H1 (cell line): ENCODE results near the gene PRRX2. TPM values are rescaled to one million over a fixed set of nuclear protein-coding genes. Genes with fewer than 3 reads are reported as not detected.

Experiments used
- CTCF ChIA-PET: fragments of 300-600 bp; sonication (Branson Sonifier 250); formaldehyde crosslinking; loops from one replicate; lab custom pipeline; 2021; ENCODE audit not compliant: partially characterized antibody; lab: Charles Lee
- POLR2A ChIA-PET: fragments of 300-600 bp; sonication (Branson Sonifier 250); formaldehyde crosslinking; loops from one replicate; lab custom pipeline; 2021; ENCODE audit warnings: inconsistent platforms; ENCODE audit not compliant: partially characterized antibody; lab: Charles Lee
- DNase-seq, 2 experiments: peaks; one replicate each; pipeline versions ENCODE4 v3.0.0 to v3.0.0-alpha.2; 2010 to 2022; ENCODE audit warnings: low spot score in 2 of 2, low read depth in 1 of 2, mixed read lengths in 1 of 2
- FAIRE-seq: peaks from 2 replicates; lab custom pipeline; 2011; peaks lifted over from hg19 to GRCh38; lab: Jason Lieb, UNC
- H2AFZ ChIP-seq: 2 replicates; pipeline ENCODE4 v1.8.1; 2012; ENCODE audit warnings: low read length, inconsistent platforms
- H2AK5ac ChIP-seq: 2 replicates; pipeline ENCODE4 v1.6.1; 2013; ENCODE audit warnings: low read depth, low read length
- H2BK120ac ChIP-seq: replicated peaks from 2 replicates; pipeline ENCODE3; 2013; ENCODE audit warnings: low read depth, low read length, inconsistent platforms
- H2BK12ac ChIP-seq: 2 replicates; pipeline ENCODE4 v1.6.1; 2013; ENCODE audit warnings: low read depth, low read length
- H2BK15ac ChIP-seq: 2 replicates; pipeline ENCODE4 v1.6.1; 2013; ENCODE audit warnings: low read length
- H2BK20ac ChIP-seq: 2 replicates; pipeline ENCODE4 v1.6.1; 2013; ENCODE audit warnings: low read length
- H2BK5ac ChIP-seq: 2 replicates; pipeline ENCODE4 v1.6.1; 2013; ENCODE audit warnings: low read depth, low read length
- H3K14ac ChIP-seq: 2 replicates; pipeline ENCODE4 v1.6.1; 2013; ENCODE audit warnings: inconsistent platforms; ENCODE audit not compliant: insufficient read length
- H3K18ac ChIP-seq: 2 replicates; pipeline ENCODE4 v1.6.1; 2013; ENCODE audit warnings: low read length; ENCODE audit errors: extremely low read depth
- H3K23ac ChIP-seq: 2 replicates; pipeline ENCODE4 v1.6.1; 2013; ENCODE audit warnings: inconsistent platforms; ENCODE audit not compliant: insufficient read length
- H3K23me2 ChIP-seq: 2 replicates; pipeline ENCODE4 v1.6.1; 2013; ENCODE audit warnings: low read depth, low read length
- H3K27ac ChIP-seq: 2 replicates; pipeline ENCODE4 v1.6.1; 2011; ENCODE audit warnings: low read depth, low read length, inconsistent platforms
- H3K27me3 ChIP-seq, 4 experiments: replicated peaks in 1 of 4; 1 replicate in 1 of 4; 2 replicates in 3 of 4; pipeline versions ENCODE4 v1.6.1 to v1.8.1; 2011 to 2013; ENCODE audit warnings: low read length in 3 of 4, mild to moderate bottlenecking in 3 of 4, inconsistent platforms in 2 of 4, mixed read lengths in 2 of 4, moderate library complexity in 1 of 4; ENCODE audit not compliant: control insufficient read depth in 3 of 4, insufficient read depth in 3 of 4; ENCODE audit errors: extremely low read depth in 1 of 4
- H3K36me3 ChIP-seq, 4 experiments: 2 replicates each; pipeline versions ENCODE4 v1.6.1 to v1.8.1; 2011 to 2013; ENCODE audit warnings: mild to moderate bottlenecking in 4 of 4, low read length in 3 of 4, moderate library complexity in 2 of 4, control low read depth in 1 of 4, inconsistent platforms in 1 of 4; ENCODE audit not compliant: insufficient read depth in 4 of 4, control insufficient read depth in 2 of 4
- H3K4ac ChIP-seq: replicated peaks from 2 replicates; pipeline ENCODE3; 2013; ENCODE audit warnings: low read length, low read depth, mixed read lengths, inconsistent platforms; ENCODE audit not compliant: insufficient read length
- H3K4me1 ChIP-seq, 4 experiments: replicated peaks in 1 of 4; 1 replicate in 1 of 4; 2 replicates in 3 of 4; pipeline versions ENCODE4 v1.6.1 to v1.8.1; 2011 to 2013; ENCODE audit warnings: low read length in 3 of 4, inconsistent platforms in 2 of 4, mixed read lengths in 1 of 4; ENCODE audit not compliant: insufficient read depth in 4 of 4, control insufficient read depth in 3 of 4
- H3K4me2 ChIP-seq, 2 experiments: 2 replicates each; pipeline versions ENCODE4 v1.6.1 to v1.8.1; 2011 to 2013; ENCODE audit warnings: low read depth in 2 of 2, low read length in 2 of 2, control low read depth in 1 of 2, inconsistent platforms in 1 of 2, mild to moderate bottlenecking in 1 of 2; ENCODE audit not compliant: insufficient read depth in 1 of 2
- H3K4me3 ChIP-seq, 4 experiments: fragments of 200-600, 300-600 bp in 1 of 4; sonication (generic), shearing (Covaris generic), sonication (Bioruptor Twin) in 1 of 4; 2 replicates each; pipeline versions ENCODE4 v1.5.1 to v1.8.1; 2011 to 2016; ENCODE audit warnings: low read length in 4 of 4, low read depth in 3 of 4, control low read depth in 2 of 4, inconsistent platforms in 2 of 4, mild to moderate bottlenecking in 2 of 4, mixed read lengths in 1 of 4, moderate library complexity in 1 of 4; ENCODE audit not compliant: insufficient read depth in 2 of 4; ENCODE audit errors: extremely low read depth in 1 of 4
- H3K56ac ChIP-seq: replicated peaks from 2 replicates; pipeline ENCODE3; 2013; ENCODE audit warnings: low read depth, mild to moderate bottlenecking, mixed read lengths, low read length, inconsistent platforms; ENCODE audit not compliant: insufficient read length
- H3K79me1 ChIP-seq: 2 replicates; pipeline ENCODE4 v1.6.1; 2013; ENCODE audit warnings: low read depth, low read length, control low read depth
- H3K79me2 ChIP-seq, 2 experiments: 2 replicates each; pipeline versions ENCODE4 v1.6.1 to v1.8.1; 2012 to 2013; ENCODE audit warnings: low read length in 2 of 2, mild to moderate bottlenecking in 2 of 2, inconsistent platforms in 1 of 2; ENCODE audit not compliant: insufficient read depth in 2 of 2, control insufficient read depth in 1 of 2
- H3K9ac ChIP-seq, 4 experiments: replicated peaks in 1 of 4; 1 replicate in 1 of 4; 2 replicates in 3 of 4; pipeline versions ENCODE4 v1.6.1 to v1.8.1; 2011 to 2013; ENCODE audit warnings: low read depth in 3 of 4, low read length in 3 of 4, control low read depth in 2 of 4, mild to moderate bottlenecking in 2 of 4, moderate library complexity in 2 of 4, inconsistent platforms in 1 of 4; ENCODE audit errors: extremely low read depth in 1 of 4
- H3K9me3 ChIP-seq, 2 experiments: 2 replicates each; pipeline versions ENCODE4 v1.6.1 to v1.8.1; 2012 to 2013; ENCODE audit warnings: mild to moderate bottlenecking in 2 of 2, moderate library complexity in 2 of 2, control low read depth in 1 of 2, inconsistent platforms in 1 of 2, low read depth in 1 of 2, low read length in 1 of 2, mixed read lengths in 1 of 2; ENCODE audit not compliant: insufficient read depth in 2 of 2
- H4K20me1 ChIP-seq, 2 experiments: replicated peaks in 1 of 2; 2 replicates each; pipeline versions ENCODE3 to v1.8.1; 2011 to 2013; ENCODE audit warnings: inconsistent platforms in 2 of 2, low read length in 2 of 2, mild to moderate bottlenecking in 1 of 2; ENCODE audit not compliant: insufficient read depth in 2 of 2, control insufficient read depth in 1 of 2
- H4K5ac ChIP-seq: 2 replicates; pipeline ENCODE4 v1.6.1; 2013; ENCODE audit warnings: low read length, low read depth, mixed read lengths, inconsistent platforms; ENCODE audit not compliant: insufficient read length
- H4K8ac ChIP-seq: 2 replicates; pipeline ENCODE4 v1.8.0; 2013; ENCODE audit warnings: mild to moderate bottlenecking, moderate library complexity, low read length, inconsistent platforms; ENCODE audit not compliant: insufficient read depth; ENCODE audit errors: extremely low read depth
- H4K91ac ChIP-seq: replicated peaks from 2 replicates; pipeline ENCODE3; 2013; ENCODE audit warnings: low read length, mixed read lengths, inconsistent platforms; ENCODE audit not compliant: insufficient read length
- SAP30 ChIP-seq: fragments of 300-600 bp; sonication (generic); IDR thresholded peaks from 2 replicates; pipeline ENCODE4 v1.7.1; 2012; ENCODE audit warnings: low read length, moderate library complexity, mild to moderate bottlenecking, inconsistent platforms; ENCODE audit not compliant: insufficient read depth, insufficient replicate concordance
- WGBS, 2 experiments: shearing (Covaris generic) in 1 of 2; methylation state at CpG; one replicate each; pipeline versions ENCODE4 v1.1.6 to v1.1.7; 2013 to 2015; ENCODE audit warnings: low lambda C conversion rate in 2 of 2, mixed read lengths in 2 of 2, inconsistent platforms in 1 of 2, low coverage in 1 of 2, missing lambda C conversion rate in 1 of 2; ENCODE audit not compliant: insufficient replicate concordance in 2 of 2, insufficient coverage in 1 of 2, insufficient read length in 1 of 2; ENCODE audit errors: extremely low coverage in 1 of 2, missing lambda C conversion rate in 1 of 2; 5-methylcytosine and 5-hydroxymethylcytosine counted together
- polyA plus RNA-seq, 7 experiments: library from polyadenylated mRNA; depleted of rRNA in 3 of 7; stranded (reverse) in 5 of 7; unstranded in 2 of 7; fragments of >200 nt in 5 of 7; fragments of 200-250 nt in 2 of 7; gene quantifications; 1 replicate in 5 of 7; 2 replicates in 1 of 7; 4 replicates in 1 of 7; pipeline versions ENCODE4 v1.2.1 to v1.2.3, GENCODE V29; 2011 to 2013; ENCODE audit warnings: missing spikeins in 2 of 7, mixed read lengths in 2 of 7
- total RNA-seq: library from RNA; stranded (reverse); fragmentation: NEBNext Ultra II Directional; extraction: Animal tissue kit (Norgen Biotek cat#: 25700); gene quantifications from 2 replicates; pipeline ENCODE4 v1.2.1, GENCODE V29; 2021
- TF ChIP-seq, protein P1 (sequence below): IDR thresholded peaks from 2 replicates; pipeline ENCODE4 v1.6.1; 2011; ENCODE audit warnings: low read length, improper control_type of control experiment

The PRRX2 gene
- total and polyA plus RNA-seq, 2 of the 8 experiments (the other 6 are each of a cell fraction or from before 2014, with no cell fraction given) = 5.8 to 9.2 TPM

DNA sequence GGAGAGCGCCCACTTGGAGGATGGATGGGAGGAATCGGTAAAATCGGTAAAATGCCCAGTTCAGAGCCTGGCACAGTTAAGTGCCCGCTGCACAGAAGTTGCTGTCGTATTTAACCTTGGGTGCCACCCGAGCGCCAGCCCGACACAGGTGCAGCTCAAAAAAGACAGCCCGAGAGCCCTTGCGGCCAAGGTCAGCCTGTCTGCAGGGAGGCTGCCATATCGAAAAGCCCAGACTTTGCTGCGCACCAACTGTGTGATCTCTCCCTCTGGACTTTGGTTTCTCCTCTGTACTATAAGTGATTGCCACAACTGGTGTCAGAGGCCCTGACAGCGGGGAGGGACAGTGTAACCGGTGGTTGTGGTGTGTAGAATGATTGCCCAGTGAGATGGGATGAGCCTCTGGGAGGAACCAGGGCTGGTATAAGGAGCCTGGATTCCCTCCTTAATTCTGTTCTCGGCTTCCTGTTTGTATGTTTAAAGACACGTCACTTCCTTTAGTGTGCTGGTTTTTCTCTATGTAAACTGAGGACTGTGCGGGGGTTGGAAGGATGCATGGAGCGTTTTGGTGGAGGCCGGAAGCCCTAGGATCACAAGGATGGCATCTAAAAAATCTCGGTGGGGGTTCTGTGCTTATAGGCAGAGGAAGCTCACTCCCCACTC is 38.7 kb upstream of the PRRX2 start:
- Histone ChIP-seq H2BK5ac (peak overlapping the region; percentile 88), H2BK12ac (0 out of 2 replicates have a peak overlapping the region, but pooled peaks have one; percentile 75), H3K27me3 (peaks cover 0 to 3% (median 2%) of the 10 kb centered on the region in 4 experiments; a peak in 2 of 7 replicates), H3K14ac (no peak overlapping the region), H3K36me3 (peaks cover 0 to 5% (median 0%) of the 10 kb centered on the region in 4 experiments; a peak in 2 of 8 replicates), H3K79me2 (peaks cover 52 to 58% of the 10 kb centered on the region in 2 experiments), H4K91ac (no peak overlapping the region), H4K8ac (no peak overlapping the region; the same call in 1 of the 2 replicates), H3K27ac (peak overlapping the region; percentile 88), H2BK120ac (no peak overlapping the region), H3K4me3 (peak overlapping the region; percentile 78 to 92 (median 83)), H3K56ac (peak overlapping the region; percentile 32), H4K20me1 (peaks cover 41 to 51% of the 10 kb centered on the region in 2 experiments), H2AK5ac (no peak overlapping the region; the same call in 1 of the 2 replicates), H3K79me1 (peaks cover 32% of the 10 kb centered on the region), H2AFZ (no peak overlapping the region), H3K4me1 (peaks cover 10 to 19% (median 13%) of the 10 kb centered on the region in 4 experiments), H3K23ac (no peak overlapping the region), H3K4ac (no peak overlapping the region), H4K5ac (no peak overlapping the region), H3K9me3 (no peaks in the 10 kb centered on the region), H2BK15ac (no peak overlapping the region), H3K23me2 (peaks cover 11% of the 10 kb centered on the region), H3K4me2 (peak overlapping the region; percentile 94 to 99), H3K18ac (peak overlapping the region; percentile 71; the same call in 1 of the 2 replicates), H2BK20ac (no peak overlapping the region), H3K9ac (peak overlapping the region; percentile 80 to 85 (median 82))
- ChIA-PET CTCF (interaction anchor here (0.8 to 8.1 kb wide), 10 partner anchors 12 to 495 kb away, joined by 3 to 104 read pairs (median 30); no protein-coding TSS in a partner anchor), POLR2A (interaction anchor here (0.5 to 8.4 kb wide), 5 partner anchors 12 to 681 kb away, joined by 3 to 95 read pairs (median 3); partner anchors contain the start of gene ASB6)
- no peak for FAIRE-seq
- DNase-seq = no peak
- TF ChIP-seq, protein P1, sequence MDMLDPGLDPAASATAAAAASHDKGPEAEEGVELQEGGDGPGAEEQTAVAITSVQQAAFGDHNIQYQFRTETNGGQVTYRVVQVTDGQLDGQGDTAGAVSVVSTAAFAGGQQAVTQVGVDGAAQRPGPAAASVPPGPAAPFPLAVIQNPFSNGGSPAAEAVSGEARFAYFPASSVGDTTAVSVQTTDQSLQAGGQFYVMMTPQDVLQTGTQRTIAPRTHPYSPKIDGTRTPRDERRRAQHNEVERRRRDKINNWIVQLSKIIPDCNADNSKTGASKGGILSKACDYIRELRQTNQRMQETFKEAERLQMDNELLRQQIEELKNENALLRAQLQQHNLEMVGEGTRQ = no peak
- peak; percentile 9 for TF ChIP-seq SAP30
- WGBS, 2 experiments = 17% methylated on average over 20 of the region's 20 CpGs; no CpG with 5 or more reads in 1 of the 2 experiments
